Renal cortex interstitium (tissue), 11 donors: Measurements from ENCODE around the gene SLIT1. TPM values are rescaled to one million over a fixed set of nuclear protein-coding genes. Genes with fewer than 3 reads are reported as not detected.

ENCODE experiments used
- DNase-seq, 11 donors: peaks; one replicate each; pipeline ENCODE4 v3.0.0-alpha.2; 2013; ENCODE audit warnings: low read depth in 9 of 11, low spot score in 4 of 11; ENCODE audit errors: extremely low read depth in 1 of 11
- polyA plus RNA-seq, 3 donors: library from polyadenylated mRNA; unstranded; fragments of 120-200 nt; gene quantifications; one replicate each; pipeline ENCODE4 v1.2.1, GENCODE V29; 2013; ENCODE audit not compliant: insufficient read length in 3 of 3

The SLIT1 gene
- polyA plus RNA-seq, 3 donors, result 6.9 to 7.7 (median 7.6) TPM

DNA sequence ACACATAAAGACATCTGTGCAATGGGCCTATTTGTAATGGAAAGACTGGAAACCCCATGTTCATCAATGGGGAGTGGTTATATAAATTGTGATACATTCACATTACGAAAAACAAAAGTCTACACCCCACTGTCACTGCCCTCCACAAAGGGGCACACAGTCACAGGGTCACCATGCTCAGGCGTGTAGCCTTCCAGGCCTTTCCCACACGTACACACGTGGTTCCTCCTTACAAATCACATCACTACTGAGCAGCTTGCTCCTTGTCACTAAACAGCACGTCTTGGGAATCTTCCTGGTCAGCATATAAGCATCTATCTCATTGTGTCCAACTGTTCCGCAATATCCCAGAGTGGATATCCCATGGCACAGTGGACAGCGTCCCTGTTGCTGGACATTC lies 163.1 kb downstream of the SLIT1 start:
- no peak for DNase-seq

DNA sequence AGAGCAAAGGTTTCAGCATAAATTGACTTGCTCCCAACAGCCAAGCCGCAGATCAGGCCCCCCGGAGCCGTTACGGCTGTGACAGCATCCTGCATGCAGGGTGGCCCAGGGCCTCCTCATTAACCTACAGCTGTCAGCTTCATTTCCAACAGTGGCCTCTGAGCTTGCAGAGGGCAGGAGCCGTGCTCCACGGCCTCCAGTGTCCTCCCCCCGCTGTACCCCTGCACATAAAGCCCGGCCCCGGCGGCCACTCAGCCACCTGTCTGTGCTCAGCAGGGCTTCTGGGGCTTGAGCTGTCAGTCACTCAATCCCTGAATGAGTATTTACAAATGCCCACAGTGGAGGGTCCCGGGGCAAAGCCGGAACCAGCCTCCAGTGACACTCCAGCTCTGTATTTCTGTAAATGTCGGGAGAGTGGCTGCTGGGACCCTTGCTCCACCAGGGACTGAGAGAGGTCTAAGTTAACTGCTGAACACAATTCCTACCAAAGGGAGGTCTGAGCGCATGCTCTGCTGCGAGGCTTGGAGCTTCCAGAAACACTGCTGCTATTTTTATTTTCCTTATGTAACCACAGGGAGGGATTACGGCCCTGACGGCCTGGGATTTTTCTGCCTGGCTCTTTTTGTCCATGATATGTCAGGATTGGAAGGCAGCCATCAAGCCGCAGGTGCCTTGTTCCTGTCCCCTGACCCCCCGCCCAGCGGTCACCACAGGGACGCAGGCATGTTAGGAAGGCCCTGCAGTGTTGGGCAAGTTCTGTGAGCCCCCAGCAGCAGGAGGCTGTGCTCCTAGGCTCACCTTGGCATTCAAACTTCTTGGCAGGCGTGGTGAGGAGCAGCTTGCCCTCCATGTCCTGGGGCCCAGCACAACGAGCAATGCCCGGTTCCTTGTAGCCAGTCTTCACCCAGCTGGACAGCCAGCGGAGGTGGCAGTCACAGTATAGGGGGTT lies 165.0 kb downstream of the SLIT1 start:
- no peak for DNase-seq

DNA sequence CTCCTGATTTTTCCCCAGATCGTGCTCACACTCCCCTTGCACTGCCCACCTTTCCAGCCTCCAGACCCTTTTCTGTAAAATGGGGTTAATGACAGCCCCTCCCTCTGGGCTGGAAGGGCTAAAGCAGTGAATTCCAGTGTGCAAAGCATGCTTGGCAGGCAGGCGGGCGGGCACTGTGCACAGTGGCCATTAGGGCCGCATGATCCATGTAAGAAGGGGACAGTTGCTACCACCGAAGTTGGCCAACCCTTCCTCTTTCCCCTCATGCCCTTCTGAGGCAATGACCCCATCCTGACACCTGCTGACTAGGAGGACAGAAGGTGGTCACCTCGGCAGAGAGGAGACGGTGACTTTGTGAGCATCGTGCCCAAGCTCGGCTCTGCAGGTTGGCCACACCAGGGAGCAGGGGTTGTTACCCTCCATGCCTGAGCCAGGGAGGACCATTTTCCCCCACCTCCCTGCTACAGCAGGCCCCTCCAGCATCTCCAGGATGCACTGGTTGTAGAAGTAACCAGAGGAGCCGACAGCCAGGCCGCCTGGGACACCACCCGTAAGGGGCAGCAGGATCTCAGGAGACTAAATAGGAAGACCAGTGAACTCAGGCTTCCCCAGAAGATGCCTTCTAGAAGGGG lies 166.4 kb downstream of the SLIT1 start:
- DNase-seq, result no peak

DNA sequence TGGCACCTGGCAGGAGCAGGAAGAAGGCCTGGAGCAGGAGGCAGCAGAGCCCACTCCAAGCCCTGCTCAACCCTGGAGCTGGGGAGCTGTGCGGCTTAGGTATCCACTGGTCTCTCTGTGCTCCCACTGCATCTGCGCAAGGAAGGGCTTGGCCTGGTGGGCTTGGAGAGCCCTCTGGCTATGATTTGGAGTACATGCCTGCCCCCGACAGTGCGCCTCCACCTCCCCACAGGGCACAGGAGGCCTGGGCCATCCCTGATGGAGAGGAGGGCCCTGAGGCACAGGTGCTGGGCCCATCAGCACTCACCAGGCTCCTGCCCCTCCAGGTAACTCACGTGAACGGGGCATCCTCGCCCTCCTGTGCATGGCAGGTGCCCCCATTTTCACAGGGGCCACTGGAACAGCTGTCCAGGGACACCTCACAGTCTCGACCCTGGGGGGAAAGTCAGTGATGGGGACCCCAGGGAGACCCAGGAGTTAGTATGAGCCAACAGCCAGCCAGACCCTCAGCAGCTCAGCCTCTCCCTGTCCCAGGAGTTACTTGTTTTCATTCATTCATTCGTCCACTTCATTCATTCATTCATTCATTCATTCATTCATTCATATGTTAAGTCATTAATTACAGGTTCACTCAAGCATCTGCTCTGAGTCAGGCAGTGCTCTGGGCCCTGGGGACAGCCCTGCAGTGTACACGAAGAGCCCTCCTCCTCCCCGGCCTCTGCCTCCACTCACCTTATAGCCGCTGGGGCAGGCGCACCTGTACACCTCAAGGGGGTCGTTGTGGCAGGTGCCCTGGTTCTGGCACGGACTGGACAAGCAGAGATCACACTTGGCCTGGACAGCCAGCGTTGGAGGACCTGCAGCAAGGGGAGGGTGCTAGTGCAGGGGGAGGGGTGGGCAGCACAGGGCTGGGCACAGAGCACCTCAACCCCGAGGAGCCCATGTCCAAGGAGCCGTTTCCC lies 167.2 kb downstream of the SLIT1 start:
- no peak for DNase-seq

DNA sequence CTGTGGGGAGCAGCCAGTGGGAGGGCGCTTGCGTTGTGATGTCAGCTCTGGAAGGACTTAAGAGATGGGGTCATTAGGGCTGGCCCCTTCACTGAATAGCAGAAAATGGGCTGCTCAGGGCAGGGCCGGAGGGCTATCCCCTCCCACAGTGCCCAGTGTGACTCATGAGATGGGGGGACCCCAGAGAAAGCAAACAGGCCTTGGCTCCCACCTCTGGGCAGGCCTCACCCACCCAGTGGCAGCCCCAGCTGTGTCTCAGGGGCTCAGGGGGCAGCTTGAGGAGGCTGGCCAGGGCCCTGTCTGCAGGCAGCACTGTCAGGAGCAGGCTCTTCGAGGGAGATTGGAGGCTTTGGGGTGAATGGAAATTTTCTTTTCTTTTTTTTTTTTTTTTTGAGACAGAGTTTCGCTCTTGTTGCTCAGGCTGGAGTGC lies 168.3 kb downstream of the SLIT1 start:
- no peak for DNase-seq

DNA sequence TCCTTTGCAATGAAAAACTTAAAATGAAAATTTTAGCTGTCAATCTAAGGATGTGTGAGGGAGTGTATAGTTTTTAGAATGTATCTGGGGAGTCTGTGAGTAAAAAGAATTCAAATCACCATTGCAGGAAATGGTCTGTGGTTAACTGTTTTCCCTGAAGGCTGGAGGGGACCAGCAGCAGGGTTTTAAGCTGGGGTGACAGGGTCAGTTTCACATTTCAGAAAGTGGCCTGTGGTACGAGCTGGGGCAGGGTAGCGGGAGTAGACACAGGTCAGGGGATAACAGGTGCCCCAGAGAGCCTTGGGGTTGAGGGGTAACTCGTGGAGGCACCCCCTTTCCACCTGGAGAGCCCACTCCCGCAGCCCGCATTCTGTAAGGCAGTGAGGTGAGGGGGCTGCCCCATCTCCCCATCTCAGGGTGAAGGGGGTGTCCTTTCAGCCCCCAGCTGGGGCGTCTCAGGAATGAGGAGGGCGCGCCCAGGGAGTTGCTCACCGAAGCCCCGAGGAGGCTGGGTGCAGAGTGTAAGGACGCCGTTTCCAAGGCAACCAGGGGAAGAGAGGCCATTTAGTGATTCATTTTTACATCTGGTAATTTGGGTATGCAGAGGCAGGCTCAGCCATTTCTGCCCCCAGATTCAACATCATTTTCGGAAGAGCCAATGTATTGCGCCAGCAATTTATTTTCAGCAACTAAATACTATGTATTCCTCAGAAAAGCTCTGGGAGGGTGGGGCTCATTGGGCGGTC lies 168.9 kb downstream of the SLIT1 start:
- DNase-seq, result no peak

DNA sequence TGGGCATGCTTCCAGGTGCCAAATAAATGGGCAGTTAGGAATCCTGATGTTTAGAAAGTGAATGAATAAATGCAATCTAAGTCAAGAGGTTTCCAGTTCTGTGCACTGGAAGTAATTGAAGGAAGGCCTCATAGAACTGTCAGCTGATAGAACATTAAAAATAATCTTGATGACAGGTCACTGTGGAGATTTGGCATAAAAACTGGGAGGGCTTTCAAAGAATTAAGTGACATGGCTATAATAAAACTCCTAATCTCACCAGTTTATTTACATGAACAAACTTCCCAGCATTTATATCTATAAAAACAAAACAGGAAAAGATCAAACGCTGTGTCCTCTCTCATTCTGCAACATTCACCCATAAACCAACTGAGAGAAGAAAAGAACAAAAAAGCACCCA lies 170.5 kb downstream of the SLIT1 start:
- no peak for DNase-seq

DNA sequence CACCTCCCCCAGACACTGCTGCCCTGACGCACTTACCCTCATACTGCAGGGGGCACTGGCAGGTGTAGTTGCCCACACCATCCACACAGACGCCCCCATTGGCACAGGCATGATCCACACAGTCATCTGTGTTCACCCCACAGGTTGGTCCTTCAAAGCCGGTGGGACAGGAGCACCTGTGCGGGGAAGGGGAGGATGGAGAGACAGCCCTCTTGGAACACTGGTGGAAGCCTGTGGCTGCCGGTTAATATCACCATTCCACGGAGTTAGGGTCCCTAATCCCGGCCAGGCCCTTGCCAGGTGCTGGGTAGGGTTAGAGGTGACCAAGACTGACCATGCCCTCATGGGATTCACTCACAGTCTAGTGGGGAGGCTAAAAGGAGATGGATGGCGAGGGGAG lies 171.8 kb downstream of the SLIT1 start:
- no peak for DNase-seq

DNA sequence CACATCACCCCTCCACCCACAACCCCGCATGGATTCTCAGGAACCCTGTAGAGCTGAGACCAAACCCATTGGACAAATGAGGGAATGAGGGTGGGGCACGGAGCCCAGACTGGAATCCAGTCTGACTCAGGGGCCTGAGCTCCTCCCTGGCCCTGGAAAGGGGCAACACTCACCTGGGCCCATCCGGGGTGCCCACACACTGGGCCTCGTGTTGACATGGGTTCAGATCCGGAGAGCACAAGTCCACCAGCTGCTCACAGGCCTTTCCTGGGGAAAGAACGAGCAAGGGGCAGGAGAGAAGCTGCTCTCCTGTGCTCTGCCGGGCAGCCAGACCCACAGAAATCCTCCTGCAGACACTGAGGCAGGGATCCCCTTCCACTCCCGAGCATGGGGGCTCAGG lies 172.2 kb downstream of the SLIT1 start:
- no peak for DNase-seq

DNA sequence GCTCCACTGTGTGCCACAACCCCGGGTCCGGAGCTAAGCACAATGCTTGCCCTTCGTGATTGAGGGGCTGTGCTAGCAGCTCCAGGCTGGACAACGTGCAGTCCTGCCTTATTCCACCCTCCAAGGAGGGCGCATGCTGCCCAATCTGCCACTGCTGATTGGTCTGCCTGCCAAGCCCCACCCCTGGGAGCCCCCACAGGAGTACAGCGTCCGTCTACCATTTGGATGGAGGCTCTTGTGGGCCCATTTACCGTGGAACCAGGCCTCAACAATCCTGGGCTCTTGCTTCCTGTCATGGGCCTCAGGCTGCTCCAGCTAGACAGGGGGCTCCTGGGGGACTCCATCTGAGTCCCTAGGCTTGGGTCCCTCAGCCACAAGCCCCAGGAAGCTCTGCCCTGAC lies 173.3 kb downstream of the SLIT1 start:
- no peak for DNase-seq

DNA sequence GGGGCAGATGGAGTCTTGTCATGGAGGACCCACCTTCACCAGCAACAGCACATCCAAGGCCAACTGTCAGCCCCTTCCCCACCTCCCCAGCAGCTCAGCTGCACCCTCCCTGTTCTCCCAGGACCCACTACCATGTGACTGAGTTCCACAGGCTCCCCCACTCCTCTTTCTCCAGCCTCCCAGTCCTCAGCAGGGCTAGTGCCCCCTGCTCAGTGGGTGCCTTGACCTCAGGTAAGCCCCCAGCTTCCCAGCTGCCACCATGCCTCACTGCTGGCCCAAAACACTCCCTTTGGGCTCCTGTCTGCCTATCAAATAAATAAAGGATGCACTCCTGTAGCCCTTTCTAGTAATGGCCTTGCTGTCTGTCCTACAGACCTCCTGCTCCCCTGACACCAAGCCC lies 174.4 kb downstream of the SLIT1 start:
- no peak for DNase-seq

DNA sequence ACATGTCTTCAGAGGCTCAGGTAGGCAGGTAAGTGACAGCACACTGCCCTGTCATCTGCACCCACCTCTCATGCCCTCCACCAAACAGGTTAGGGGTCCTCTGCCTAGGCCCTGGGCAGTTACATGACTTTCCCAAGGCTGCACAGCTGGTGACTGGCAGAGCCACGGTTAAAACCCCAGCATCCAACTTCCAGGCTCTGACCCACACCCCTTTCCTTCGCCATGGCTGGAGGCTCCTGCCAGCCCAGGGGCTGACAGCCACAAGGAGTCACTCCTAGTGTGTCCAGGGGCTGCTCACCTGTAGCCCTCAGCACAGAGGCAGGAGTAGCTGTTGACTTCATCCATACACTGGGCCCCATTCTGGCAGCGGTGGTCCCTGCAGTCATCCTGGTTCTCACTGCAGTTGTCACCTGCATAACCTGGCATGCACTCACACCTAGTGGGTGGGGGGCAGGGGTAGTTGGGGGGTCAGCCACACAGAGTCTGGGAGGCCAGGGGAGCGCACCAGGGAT lies 175.0 kb downstream of the SLIT1 start:
- no peak for DNase-seq

DNA sequence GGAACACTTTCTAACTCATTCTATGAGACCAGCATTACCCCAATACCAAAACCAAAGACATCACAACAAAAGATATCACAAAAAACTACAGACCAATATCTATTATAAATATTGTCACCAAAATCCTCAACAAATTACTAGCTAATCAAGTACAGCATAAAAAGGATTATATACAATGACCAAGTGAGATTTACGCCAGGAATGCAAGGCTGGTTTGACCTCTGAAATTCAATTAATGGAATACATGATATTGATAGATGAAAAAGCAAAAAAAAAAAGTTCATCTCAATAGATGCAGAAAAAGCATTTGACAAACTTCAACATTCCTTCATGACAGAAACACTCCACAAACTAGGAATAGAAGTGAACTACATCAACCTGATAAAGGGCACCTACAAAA lies 178.3 kb downstream of the SLIT1 start:
- DNase-seq, result no peak

DNA sequence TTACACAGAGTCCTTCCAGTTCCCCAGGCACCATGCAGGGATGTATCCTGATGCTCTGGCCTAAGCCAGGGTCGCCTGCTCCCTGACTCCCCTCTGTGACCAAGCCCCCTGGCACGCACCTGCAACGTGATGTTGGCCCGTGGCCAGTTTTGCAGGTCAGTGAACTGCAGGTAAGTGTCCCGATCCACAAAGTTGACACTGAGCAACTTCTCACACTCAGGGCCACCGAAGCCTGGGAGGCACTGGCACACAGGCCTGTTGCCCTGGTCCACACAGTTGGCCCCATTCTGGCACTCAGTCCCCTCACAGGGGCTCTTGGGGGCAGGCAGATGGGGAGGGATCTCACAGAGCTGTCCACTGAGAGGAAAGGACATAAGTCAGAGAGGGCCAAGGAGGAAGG lies 179.4 kb downstream of the SLIT1 start:
- no peak for DNase-seq

DNA sequence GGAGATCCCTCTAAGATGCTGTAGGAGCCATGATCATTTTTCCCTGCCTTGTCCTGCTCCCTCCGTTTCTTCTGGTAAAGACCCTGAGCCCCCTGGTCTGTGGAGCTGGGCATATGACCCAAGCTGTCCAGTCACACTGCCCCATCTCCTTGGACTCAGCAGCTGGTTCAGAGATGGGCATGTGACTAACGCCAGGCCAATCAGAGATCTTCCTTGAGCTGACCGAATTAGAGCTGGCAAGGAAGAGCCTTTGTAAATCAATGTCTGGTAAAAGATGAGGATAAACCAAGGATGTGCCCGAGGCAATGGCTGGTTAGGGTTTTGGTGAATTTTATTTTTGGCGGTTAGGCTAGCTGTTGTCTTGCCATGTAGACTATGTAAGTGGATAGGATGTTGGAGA lies 180.4 kb downstream of the SLIT1 start:
- DNase-seq, result no peak

DNA sequence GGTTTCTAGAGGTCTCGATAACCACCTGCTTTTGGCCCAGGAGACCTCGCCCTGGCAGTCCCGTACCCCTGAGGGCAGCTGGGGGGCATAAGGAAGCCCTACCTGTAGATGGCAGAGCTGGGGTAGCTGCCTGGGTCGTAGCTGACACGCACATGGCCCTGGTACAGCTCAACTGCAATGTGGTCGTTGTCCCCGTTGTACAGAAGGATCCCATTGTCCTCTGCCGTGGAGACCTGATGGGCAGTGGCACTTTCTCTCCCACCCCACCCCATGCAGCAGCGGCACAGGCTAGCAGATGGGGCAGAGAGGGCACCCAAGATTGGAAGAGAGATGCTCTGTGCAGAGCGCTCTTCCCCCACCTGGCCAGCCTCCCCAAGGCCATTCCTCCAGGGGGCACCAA lies 181.2 kb downstream of the SLIT1 start:
- no peak for DNase-seq

DNA sequence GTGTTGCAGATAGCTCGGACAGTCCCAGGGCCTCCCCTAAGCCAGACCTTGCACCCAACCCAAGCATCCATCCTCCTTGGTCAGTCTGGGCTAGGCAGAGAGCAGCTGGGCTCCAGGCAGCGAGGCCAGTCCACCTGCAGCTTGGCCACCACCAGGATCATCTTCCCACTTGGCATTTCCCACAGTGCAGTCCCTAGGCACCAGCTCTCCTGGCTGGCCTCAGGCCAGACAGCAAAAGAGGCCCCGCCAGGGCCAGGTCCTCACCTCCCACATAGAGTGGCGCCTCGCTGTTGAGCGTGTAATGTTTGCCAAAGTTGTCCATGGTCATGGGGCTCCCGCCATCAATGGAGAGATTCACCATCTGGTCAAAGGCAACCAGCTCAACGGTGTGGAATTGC lies 182.0 kb downstream of the SLIT1 start:
- DNase-seq, result no peak

DNA sequence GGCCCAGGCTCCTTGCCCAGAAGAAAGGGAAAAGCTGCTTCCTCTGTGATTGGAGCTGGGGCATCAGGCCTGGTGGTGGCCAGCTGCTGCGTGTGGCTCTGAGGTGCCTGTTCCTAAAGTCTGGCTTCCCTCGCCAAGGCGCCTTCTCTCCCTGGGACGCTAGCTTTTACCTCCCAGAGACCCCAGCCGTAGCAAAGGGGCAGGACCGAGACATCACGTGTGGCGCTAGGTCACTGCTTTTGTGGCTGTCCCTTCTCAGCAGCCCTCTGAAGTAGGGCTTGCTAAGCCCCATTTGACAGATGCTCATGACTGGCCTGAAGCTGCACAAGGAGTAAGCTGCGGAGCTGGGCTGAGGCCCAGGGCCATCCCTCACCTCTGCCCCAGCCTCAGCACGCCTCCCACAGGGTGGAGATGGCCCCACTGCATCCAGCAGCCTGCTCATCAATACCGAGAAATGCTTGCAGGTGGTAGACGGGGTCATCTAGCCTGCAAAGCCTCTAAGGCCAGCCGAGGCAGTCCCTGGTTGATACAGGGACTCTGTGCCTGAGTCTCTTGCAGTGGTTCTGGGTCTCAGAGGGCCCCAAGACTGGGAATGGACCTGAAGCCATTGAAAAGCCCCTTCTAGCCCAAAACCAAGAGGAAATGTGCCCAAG lies 182.5 kb downstream of the SLIT1 start:
- DNase-seq, result no peak
